H1 (cell line): ENCODE data around the gene SMARCB1. TPM values are rescaled to one million over a fixed set of nuclear protein-coding genes. Genes with fewer than 3 reads are reported as not detected.

Source experiments
- FOSL1 ChIP-seq: IDR thresholded peaks from 2 replicates; pipeline ENCODE4 v1.6.1; 2011; ENCODE audit warnings: mild to moderate bottlenecking, low read depth, low read length, moderate library complexity; ENCODE audit not compliant: insufficient read depth
- POU5F1 ChIP-seq: IDR thresholded peaks from 2 replicates; pipeline ENCODE4 v1.6.1; 2011; ENCODE audit warnings: low read depth, mild to moderate bottlenecking, low read length, moderate library complexity
- RAD21 ChIP-seq, 2 experiments: IDR thresholded peaks in 1 of 2; conservative IDR thresholded peaks in 1 of 2; 2 replicates each; pipeline ENCODE4 v1.6.1; 2011; ENCODE audit warnings: low read depth in 2 of 2, low read length in 2 of 2, improper control_type of control experiment in 1 of 2, inconsistent platforms in 1 of 2, mild to moderate bottlenecking in 1 of 2, moderate library complexity in 1 of 2
- SIRT6 ChIP-seq: IDR thresholded peaks from one replicate; pipeline ENCODE4 v1.7.1; 2012; ENCODE audit warnings: low read length, inconsistent platforms
- SP2 ChIP-seq: IDR thresholded peaks from 2 replicates; pipeline ENCODE4 v1.6.1; 2012; ENCODE audit warnings: mild to moderate bottlenecking, low read length, inconsistent platforms
- polyA plus RNA-seq, 7 experiments: library from polyadenylated mRNA; depleted of rRNA in 3 of 7; stranded (reverse) in 5 of 7; unstranded in 2 of 7; fragments of >200 nt in 5 of 7; fragments of 200-250 nt in 2 of 7; gene quantifications; 1 replicate in 5 of 7; 2 replicates in 1 of 7; 4 replicates in 1 of 7; pipeline versions ENCODE4 v1.2.1 to v1.2.3, GENCODE V29; 2011 to 2013; ENCODE audit warnings: missing spikeins in 2 of 7, mixed read lengths in 2 of 7
- total RNA-seq: library from RNA; stranded (reverse); fragmentation: NEBNext Ultra II Directional; extraction: Animal tissue kit (Norgen Biotek cat#: 25700); gene quantifications from 2 replicates; pipeline ENCODE4 v1.2.1, GENCODE V29; 2021

Gene SMARCB1
- total and polyA plus RNA-seq, 2 of the 8 experiments (the other 6 are each of a cell fraction or from before 2014, with no cell fraction given): 116 to 145 TPM

DNA sequence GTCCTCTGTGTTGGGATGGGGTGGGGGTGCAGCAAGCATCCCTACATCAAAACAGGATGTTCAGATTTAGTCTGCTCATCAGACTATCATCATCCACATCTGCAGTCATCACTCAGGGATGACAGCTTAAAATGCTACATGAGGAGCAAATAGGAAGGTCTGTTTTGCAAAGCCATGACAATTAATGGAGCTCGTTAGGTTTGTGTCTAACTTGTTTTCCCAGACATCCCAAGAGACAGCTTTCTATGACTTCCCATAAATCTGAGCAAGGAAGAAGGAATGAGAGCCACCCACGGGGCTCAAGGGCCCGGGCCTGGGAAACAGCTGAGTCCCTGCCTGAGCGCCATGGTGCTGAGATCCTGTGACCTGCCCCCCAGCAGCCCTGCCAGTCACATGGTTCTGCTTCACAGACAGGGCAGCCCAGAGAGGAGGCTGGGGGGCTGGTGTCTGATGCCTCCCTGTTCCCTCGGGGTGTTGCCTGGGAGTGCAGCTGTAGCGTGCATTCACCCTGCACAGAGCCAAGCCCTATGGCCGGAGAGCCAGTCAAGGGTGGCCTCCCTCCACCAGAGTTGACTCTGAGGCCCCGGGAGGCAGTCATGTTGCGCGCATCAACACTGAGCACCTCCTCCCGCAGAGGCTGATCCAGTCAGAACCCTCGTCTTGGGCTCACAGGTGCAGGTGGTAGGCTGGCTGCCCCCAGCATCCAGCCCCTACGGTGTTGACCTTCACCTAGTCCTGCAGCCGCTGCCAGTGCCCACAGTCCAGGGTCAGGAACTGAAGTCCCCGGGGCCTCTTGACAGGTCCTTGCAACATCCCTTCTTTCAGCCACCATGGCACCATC, 40.0 kb downstream of the SMARCB1 start (continued):
- TF ChIP-seq SP2: no peak
- TF ChIP-seq SIRT6: no peak
- TF ChIP-seq RAD21 (IDR thresholded peaks at IDR 0.05 in 1 of 2, conservative IDR thresholded peaks at IDR 0.05 in 1 of 2; ENCODE audit: low read depth in 2 of 2, low read length in 2 of 2): no peak
- TF ChIP-seq FOSL1: no peak
- TF ChIP-seq POU5F1: no peak
- TF ChIP-seq, all 59 proteins: peak for 0
